GM21723 (cell line): ENCODE results near the gene CENPS.

Experiments used
- ATAC-seq: cut with Tn5 transposase; IDR thresholded peaks from one replicate; pipeline ENCODE4 v1.9.1; 2021; ENCODE audit warnings: mild to moderate bottlenecking, moderate library complexity; ENCODE audit not compliant: unreplicated experiment

Gene CENPS

GRCh38 chr1:10489291-10490055 is 59.2 kb downstream of the CENPS start:
- ATAC-seq = no peak

GRCh38 chr1:10490286-10490970 is 60.2 kb downstream of the CENPS start:
- no peak for ATAC-seq
